T-helper 2 cell treated with Interferon-gamma antibody and Interleukin-4, amounts not matched to agents 5 μg/mL and 100 μg/mL, for 36 hours (primary cell): ENCODE data around the gene COL4A1.

Experiments
- DNase-seq: peaks from one replicate; pipeline ENCODE4 v3.0.0; 2021; ENCODE audit warnings: low spot score
- H3K27ac Mint-ChIP-seq: one replicate; pipeline ENCODE4 v1.8.0; 2021; ENCODE audit warnings: mild to moderate bottlenecking, mixed read lengths
- H3K27me3 Mint-ChIP-seq: one replicate; pipeline ENCODE4 v1.8.0; 2021; ENCODE audit warnings: low read depth, mixed read lengths
- H3K36me3 Mint-ChIP-seq: one replicate; pipeline ENCODE4 v1.8.0; 2021; ENCODE audit warnings: low read depth, mixed read lengths
- H3K4me1 Mint-ChIP-seq: one replicate; pipeline ENCODE4 v1.8.0; 2021; ENCODE audit warnings: low read depth, mixed read lengths
- H3K4me3 Mint-ChIP-seq: one replicate; pipeline ENCODE4 v1.8.0; 2022; ENCODE audit warnings: mild to moderate bottlenecking, moderate library complexity, mixed read lengths
- H3K9me3 Mint-ChIP-seq: one replicate; pipeline ENCODE4 v1.8.0; 2021; ENCODE audit warnings: mixed read lengths

COL4A1 gene

DNA sequence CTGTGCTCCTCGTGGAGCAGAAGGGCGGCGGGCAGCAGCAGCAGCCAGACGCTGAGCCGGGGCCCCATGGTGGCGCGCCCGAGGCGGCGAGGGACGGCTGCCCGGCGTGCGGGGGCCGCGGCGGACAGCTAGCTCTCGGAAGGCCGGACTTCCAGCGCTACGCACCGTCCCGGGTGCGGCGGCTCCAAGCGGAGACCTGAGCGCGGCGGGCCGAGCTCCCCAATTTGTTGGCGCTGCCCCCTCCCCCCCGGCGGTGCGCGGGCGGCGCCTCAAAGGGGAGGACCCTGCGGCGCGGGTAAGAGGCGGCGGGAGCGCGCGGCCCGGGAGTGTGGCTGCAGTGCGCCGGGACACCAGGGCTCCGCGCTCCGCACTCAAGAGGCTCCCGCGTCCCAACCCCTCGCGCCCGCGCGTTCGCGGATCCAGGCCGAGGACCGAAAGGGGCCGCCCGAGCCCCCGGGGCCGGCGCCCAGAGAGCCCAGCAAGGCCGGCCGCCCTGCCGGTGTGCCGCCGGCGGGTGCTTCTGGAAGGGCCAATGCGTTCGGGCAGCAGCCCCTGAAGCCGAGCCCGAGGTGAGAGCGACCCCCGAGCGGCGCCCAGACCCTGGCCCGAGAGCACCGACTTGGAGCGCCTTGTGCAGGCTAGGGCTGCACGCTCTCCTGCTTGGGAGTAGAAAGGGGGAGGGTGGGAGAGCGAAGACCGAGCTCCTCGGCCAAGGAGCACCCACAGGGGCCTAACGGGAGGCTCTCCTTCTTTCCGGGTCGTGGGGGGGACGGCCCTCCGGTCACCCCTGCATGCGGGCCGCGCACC lies at the start of gene COL4A1, which contains the start of gene COL4A2:
TSS of gene COL4A1 (minus strand) at position 198 of the 807 bp plus-strand sequence. CDS start at position 68, 130 bp downstream.
TSS of gene COL4A2 (plus strand) at position 325 of the 807 bp plus-strand sequence. CDS start 620 bp downstream, outside the sequence.
- no peak for DNase-seq
- H3K4me3 Mint-ChIP-seq, result no peak within 1 kb of the TSS
- peaks cover 2% of the 10 kb centered on the region for H3K4me1 Mint-ChIP-seq
- no peaks in the 10 kb centered on the region for H3K9me3 Mint-ChIP-seq
- no peaks in the 10 kb centered on the region for H3K36me3 Mint-ChIP-seq
- peaks cover 80% of the 10 kb centered on the region for H3K27me3 Mint-ChIP-seq
- H3K27ac Mint-ChIP-seq, result no peak within 1 kb of the TSS

- DNase-seq, result no peak
- H3K36me3 Mint-ChIP-seq, result no peaks in the 10 kb centered on the region
- H3K4me1 Mint-ChIP-seq, result no peaks in the 10 kb centered on the region
- H3K4me3 Mint-ChIP-seq, result no peak overlapping the region
- H3K27ac Mint-ChIP-seq, result no peak overlapping the region
- H3K9me3 Mint-ChIP-seq, result no peaks in the 10 kb centered on the region
- H3K27me3 Mint-ChIP-seq, result peaks cover under 1% of the 10 kb centered on the region
Measured at GRCh38 chr13:110356362-110356761, 49.4 kb upstream of the COL4A1 start.

GRCh38 chr13:110354715-110355473 lies 47.9 kb upstream of the COL4A1 start:
- no peak overlapping the region for H3K4me3 Mint-ChIP-seq
- no peaks in the 10 kb centered on the region for H3K9me3 Mint-ChIP-seq
- no peaks in the 10 kb centered on the region for H3K4me1 Mint-ChIP-seq
- H3K27ac Mint-ChIP-seq, result no peak overlapping the region
- no peaks in the 10 kb centered on the region for H3K36me3 Mint-ChIP-seq
- no peak for DNase-seq
- peaks cover 5% of the 10 kb centered on the region for H3K27me3 Mint-ChIP-seq

DNA sequence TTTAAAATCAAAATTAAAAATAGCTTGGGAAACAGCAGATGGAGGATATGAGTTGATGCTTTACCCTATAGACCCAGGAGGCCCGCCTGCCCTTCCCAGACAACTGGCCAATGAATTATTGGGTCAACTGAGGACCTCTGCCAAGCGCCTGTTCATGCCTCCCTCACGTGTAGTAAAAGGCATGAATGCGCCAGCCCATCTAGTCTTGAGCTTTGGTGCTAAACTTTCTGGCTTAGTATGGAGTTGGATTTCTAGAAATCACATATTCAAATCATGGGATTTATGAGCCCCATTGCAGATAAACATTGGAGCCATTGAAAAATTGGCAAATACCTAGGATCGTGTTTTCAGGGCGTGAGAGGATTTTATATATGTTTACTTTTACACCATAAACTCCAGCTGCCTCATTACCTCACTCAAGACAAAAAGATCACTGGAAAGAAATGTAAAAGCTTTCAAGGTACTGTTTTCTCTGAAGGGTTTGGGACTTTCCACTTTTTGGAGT lies 47.2 kb upstream of the COL4A1 start:
- H3K9me3 Mint-ChIP-seq, result no peaks in the 10 kb centered on the region
- no peak overlapping the region for H3K27ac Mint-ChIP-seq
- no peaks in the 10 kb centered on the region for H3K4me1 Mint-ChIP-seq
- H3K36me3 Mint-ChIP-seq, result no peaks in the 10 kb centered on the region
- no peak overlapping the region for H3K4me3 Mint-ChIP-seq
- peaks cover 5% of the 10 kb centered on the region for H3K27me3 Mint-ChIP-seq
- DNase-seq, result no peak

GRCh38 chr13:110353339-110353977 lies 46.5 kb upstream of the COL4A1 start:
- Mint-ChIP-seq H3K27ac (no peak overlapping the region), H3K27me3 (peaks cover 5% of the 10 kb centered on the region), H3K9me3 (no peaks in the 10 kb centered on the region), H3K36me3 (no peaks in the 10 kb centered on the region), H3K4me1 (no peaks in the 10 kb centered on the region), H3K4me3 (no peak overlapping the region)
- DNase-seq, result no peak

GRCh38 chr13:110352735-110353134 lies 45.8 kb upstream of the COL4A1 start:
- Mint-ChIP-seq H3K27ac (no peak overlapping the region), H3K9me3 (no peaks in the 10 kb centered on the region), H3K27me3 (peaks cover 5% of the 10 kb centered on the region), H3K36me3 (no peaks in the 10 kb centered on the region), H3K4me1 (no peaks in the 10 kb centered on the region), H3K4me3 (no peak overlapping the region)
- DNase-seq, result no peak

DNA sequence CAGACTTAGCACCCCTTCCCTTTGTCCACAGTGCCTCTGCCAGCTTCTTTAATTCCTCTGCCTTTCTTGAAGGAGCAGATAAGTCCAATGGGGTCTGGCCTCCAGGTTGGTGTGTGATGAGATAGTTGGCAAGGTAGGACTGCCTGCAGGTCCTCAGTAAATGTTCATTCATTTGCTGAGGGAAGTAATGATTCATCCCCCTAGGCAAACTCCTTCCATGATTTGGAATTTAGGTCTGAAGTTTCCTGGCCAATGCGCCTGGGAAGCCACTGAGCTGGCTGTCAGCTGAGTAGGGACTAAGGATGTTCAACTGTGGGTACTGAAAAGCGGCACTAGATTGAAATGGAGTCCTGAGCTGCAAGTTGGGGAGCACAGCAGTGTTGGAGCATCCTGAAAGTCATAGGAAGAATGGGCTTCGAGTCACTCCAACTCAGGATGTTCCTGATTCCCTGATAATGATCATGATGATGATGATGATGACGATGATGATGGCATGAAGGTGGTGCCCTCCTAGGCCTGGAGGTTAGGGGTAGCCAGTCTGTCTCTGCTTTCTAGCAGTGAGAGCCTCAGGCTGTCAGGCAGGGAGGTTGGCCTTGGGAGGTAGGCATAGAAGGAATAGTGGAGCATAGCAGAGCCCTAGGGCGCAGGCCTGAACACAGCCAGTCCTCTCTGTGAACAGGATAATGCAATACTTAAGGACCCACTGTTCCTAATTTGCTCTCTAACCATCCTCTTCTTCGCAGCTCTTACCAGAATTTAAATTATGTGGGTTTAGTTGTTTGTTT lies 44.9 kb upstream of the COL4A1 start:
- Mint-ChIP-seq H3K4me1 (no peaks in the 10 kb centered on the region), H3K4me3 (no peak overlapping the region), H3K9me3 (no peaks in the 10 kb centered on the region), H3K27ac (no peak overlapping the region), H3K36me3 (no peaks in the 10 kb centered on the region), H3K27me3 (peaks cover 5% of the 10 kb centered on the region)
- no peak for DNase-seq

- peaks cover 5% of the 10 kb centered on the region for H3K27me3 Mint-ChIP-seq
- no peak overlapping the region for H3K27ac Mint-ChIP-seq
- H3K36me3 Mint-ChIP-seq, result no peaks in the 10 kb centered on the region
- H3K4me1 Mint-ChIP-seq, result no peaks in the 10 kb centered on the region
- no peaks in the 10 kb centered on the region for H3K9me3 Mint-ChIP-seq
- no peak for DNase-seq
- H3K4me3 Mint-ChIP-seq, result no peak overlapping the region
Measured at GRCh38 chr13:110350509-110350908, 43.6 kb upstream of the COL4A1 start.

GRCh38 chr13:110350049-110350448 lies 43.1 kb upstream of the COL4A1 start:
- Mint-ChIP-seq H3K36me3 (no peaks in the 10 kb centered on the region), H3K9me3 (no peaks in the 10 kb centered on the region), H3K27ac (no peak overlapping the region), H3K4me3 (no peak overlapping the region), H3K27me3 (peaks cover 5% of the 10 kb centered on the region), H3K4me1 (no peaks in the 10 kb centered on the region)
- no peak for DNase-seq

DNA sequence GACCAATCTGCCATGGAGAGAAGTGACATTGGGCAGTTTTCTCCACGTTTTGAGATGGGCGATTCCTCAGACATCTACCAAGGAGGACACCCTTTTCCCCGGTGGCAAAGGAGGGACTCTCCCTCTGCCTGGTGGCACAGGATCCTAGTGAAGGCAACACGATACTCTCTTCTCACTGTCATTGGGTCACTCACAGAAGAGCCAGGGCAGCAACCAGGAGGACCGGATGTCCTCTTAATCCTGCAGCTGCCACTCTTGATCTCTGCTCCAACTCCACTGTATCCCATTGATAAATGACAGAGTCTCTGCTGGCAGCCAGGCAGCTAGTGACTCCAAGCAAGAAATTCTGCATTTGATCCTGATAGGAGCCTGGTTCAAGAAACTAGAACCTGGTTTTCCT lies 42.3 kb upstream of the COL4A1 start:
- Mint-ChIP-seq H3K36me3 (no peaks in the 10 kb centered on the region), H3K27ac (no peak overlapping the region), H3K4me3 (no peak overlapping the region), H3K9me3 (no peaks in the 10 kb centered on the region), H3K4me1 (no peaks in the 10 kb centered on the region), H3K27me3 (peaks cover 9% of the 10 kb centered on the region)
- no peak for DNase-seq

DNA sequence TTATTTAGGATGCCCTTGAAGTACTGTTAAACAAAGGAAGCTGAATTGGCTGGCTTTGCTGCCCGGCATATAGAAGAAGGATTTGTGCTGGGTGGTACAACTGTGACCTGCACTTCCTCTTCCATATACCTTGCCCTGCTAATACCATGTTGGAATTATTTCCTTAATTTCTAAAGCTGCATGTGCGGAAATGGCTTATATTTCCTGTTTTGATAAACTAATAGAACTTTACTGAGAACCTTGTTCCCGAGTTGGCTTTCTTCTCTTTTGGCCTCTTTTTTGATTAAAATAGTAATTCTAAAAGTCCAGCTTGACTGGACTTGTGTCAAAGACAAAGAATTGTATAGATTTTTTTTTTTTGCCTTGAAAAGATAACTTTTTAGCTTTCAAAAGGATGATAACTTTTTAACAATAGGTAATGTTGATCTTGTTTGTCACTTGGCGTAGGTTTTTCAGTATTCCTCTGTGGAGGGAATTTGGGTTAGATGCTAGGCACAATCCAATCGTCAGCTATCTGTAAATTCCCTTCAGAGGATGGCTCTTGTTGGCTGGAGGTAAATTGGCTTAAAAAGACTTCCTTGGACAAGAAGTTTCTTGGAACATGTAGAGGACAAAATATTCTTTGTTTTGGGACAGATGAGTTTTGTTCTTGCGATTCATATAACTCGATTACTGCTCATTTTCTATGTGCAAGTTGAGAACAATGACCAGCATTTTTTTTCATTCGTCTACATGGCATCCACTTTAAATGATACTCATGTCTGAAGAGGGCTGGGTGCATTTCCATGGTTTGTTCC lies 41.5 kb upstream of the COL4A1 start:
- H3K4me3 Mint-ChIP-seq, result no peak overlapping the region
- no peak overlapping the region for H3K27ac Mint-ChIP-seq
- no peak for DNase-seq
- no peaks in the 10 kb centered on the region for H3K9me3 Mint-ChIP-seq
- no peaks in the 10 kb centered on the region for H3K4me1 Mint-ChIP-seq
- peaks cover 9% of the 10 kb centered on the region for H3K27me3 Mint-ChIP-seq
- H3K36me3 Mint-ChIP-seq, result no peaks in the 10 kb centered on the region

DNA sequence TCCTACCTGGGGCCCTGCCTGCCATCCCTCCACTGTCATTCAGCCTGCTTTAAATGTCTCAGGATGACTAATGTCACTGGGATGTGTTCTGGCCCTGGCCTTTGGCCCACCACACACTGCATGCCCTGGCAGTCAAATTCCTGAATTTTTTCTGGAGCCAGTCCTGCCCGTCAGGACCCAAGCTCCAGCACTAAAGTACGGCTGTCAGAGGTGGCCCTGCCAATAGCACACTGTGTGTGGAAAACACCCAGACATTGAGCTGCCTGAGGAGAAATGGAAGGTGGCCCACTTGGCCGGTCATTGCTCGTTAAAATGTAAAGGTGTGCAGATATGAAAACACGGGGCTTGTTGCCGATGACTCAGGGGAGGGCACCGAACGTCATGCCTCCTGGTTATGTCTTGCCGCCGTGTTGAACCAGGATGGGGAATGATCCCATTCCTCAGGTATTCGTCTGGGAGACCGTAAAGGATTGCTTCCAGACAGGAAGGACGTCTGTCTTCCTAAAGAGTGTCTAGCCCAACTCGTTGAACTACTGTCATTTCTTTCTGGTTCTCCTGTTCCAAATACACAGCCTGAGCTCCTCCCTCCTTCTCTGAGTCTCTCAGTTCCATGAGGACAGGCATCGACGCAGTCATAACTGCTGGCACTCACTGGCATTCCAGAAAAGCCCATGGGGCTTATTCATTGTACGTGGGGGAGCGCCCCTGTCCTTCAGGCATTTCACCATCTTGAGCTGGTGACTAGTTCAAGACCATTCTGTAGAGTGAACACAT lies 40.8 kb upstream of the COL4A1 start:
- no peaks in the 10 kb centered on the region for H3K4me1 Mint-ChIP-seq
- no peaks in the 10 kb centered on the region for H3K9me3 Mint-ChIP-seq
- no peak overlapping the region for H3K4me3 Mint-ChIP-seq
- H3K36me3 Mint-ChIP-seq, result no peaks in the 10 kb centered on the region
- no peak for DNase-seq
- peaks cover 9% of the 10 kb centered on the region for H3K27me3 Mint-ChIP-seq
- H3K27ac Mint-ChIP-seq, result no peak overlapping the region
